Peyer's patch (tissue), 4 donors: ENCODE results near the gene ARNT2.

ENCODE experiments used
- CTCF ChIP-seq, 6 experiments: fragments of 450-650 bp in 4 of 6; fragments of 200-600 bp in 2 of 6; sonication (generic) in 1 of 6; IDR thresholded peaks; one replicate each; pipeline ENCODE4 v1.5.1; 2017 to 2019; ENCODE audit warnings: antibody characterized with exemption in 6 of 6, mild to moderate bottlenecking in 3 of 6, moderate library complexity in 1 of 6
- POLR2A ChIP-seq, 2 donors: fragments of 450-650 bp; IDR thresholded peaks; one replicate each; pipeline ENCODE4 v1.5.1; 2017; ENCODE audit warnings: antibody characterized with exemption in 2 of 2, mild to moderate bottlenecking in 2 of 2, moderate library complexity in 2 of 2

DNA sequence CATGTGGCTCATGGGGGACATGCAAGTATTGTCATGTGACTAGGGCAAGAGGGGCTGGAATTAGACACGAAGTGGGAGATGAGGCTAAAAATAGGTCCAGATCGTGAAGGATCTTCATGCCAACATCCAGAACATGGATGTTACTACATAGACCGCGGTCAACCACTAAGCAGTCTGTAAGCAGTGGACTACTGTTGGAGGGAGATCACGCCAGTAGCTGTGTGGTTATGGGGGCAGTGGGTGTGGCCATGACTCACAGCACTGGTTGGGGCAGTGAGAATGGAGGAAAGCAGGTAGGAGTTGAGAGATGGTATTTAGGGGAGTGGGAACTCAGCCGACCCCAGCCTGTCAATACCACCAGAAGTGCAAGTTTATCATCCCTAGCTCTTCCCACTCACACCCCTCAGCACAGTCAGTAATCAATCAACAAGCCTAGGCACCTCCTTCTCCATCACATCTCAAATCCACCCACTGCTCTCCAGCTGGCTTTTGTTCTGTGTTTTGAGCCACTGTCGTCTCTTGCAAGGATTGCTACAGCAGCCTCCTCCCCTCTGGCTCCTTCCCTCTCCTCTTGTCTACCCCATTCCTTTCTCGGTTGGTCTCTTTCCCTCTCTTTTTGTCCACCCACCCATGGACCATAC, 183.8 kb downstream of the ARNT2 start:
- no peak for TF ChIP-seq CTCF (IDR thresholded peaks at IDR 0.05)
- no peak for TF ChIP-seq POLR2A (IDR thresholded peaks at IDR 0.05)
